Esophagus squamous epithelium (tissue), 4 donors: ENCODE data around the gene C12orf50.
"Not testable (repeated sequence)": the region's sequence is repeated elsewhere in the genome, so short reads cannot be mapped to it uniquely, and the experiment has no call there.

Source experiments
- POLR2A ChIP-seq, 4 donors: fragments of 450-650 bp; IDR thresholded peaks; one replicate each; pipeline ENCODE4 v1.6.1; 2017; ENCODE audit warnings: antibody characterized with exemption in 4 of 4, mild to moderate bottlenecking in 4 of 4, moderate library complexity in 3 of 4
- TF ChIP-seq, protein P1 (sequence below), 6 experiments: fragments of 450-650 bp in 4 of 6; fragments of 200-600 bp in 2 of 6; sonication (generic) in 2 of 6; IDR thresholded peaks; one replicate each; pipeline ENCODE4 v1.5.1; 2016 to 2019; ENCODE audit warnings: antibody characterized with exemption in 6 of 6, mild to moderate bottlenecking in 4 of 6, moderate library complexity in 4 of 6

DNA sequence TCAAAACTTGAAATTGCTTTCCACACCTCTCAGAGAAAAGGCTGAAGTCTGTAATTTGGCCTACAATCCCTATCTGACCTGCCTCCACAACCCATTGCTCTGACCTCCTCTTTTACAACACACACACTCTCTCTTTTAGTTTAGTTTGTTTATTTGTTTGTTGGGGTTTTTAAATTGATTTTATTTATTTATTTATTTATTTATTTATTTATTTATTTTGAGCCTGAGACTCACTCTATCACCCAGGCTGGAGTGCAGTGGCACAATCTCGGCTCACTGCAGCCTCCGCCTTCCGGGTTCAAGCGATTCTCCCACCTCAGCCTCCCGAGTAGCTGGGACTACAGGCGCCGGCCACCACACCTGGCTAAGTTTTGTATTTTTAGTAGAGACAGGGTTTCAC lies 75.2 kb downstream of the C12orf50 start:
- TF ChIP-seq, protein P1, sequence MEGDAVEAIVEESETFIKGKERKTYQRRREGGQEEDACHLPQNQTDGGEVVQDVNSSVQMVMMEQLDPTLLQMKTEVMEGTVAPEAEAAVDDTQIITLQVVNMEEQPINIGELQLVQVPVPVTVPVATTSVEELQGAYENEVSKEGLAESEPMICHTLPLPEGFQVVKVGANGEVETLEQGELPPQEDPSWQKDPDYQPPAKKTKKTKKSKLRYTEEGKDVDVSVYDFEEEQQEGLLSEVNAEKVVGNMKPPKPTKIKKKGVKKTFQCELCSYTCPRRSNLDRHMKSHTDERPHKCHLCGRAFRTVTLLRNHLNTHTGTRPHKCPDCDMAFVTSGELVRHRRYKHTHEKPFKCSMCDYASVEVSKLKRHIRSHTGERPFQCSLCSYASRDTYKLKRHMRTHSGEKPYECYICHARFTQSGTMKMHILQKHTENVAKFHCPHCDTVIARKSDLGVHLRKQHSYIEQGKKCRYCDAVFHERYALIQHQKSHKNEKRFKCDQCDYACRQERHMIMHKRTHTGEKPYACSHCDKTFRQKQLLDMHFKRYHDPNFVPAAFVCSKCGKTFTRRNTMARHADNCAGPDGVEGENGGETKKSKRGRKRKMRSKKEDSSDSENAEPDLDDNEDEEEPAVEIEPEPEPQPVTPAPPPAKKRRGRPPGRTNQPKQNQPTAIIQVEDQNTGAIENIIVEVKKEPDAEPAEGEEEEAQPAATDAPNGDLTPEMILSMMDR (IDR thresholded peaks at IDR 0.05): not testable (repeated sequence)
- TF ChIP-seq POLR2A (IDR thresholded peaks at IDR 0.05): not testable (repeated sequence)
